CD4-positive, alpha-beta memory T cell (primary cell): Measurements from ENCODE around the gene AKT2. TPM values are rescaled to one million over a fixed set of nuclear protein-coding genes. Genes with fewer than 3 reads are reported as not detected.

Source experiments
- microRNA-seq: library from miRNA; unstranded; fragments of <30 nt; microRNA quantifications from one replicate; pipeline ENCODE4 v1.2.0, GENCODE V29; 2021; ENCODE audit warnings: borderline replicate concordance, borderline number of aligned reads, borderline microRNAs expressed, mixed read lengths
- polyA plus RNA-seq, 2 donors: library from polyadenylated mRNA; unstranded; fragments of 300-500 nt; fragmentation: Illumina TruSeq; gene quantifications; one replicate each; pipeline ENCODE4 v1.2.3, GENCODE V29; 2021
- total RNA-seq, 2 experiments: library from RNA; stranded (reverse); gene quantifications; one replicate each; pipeline ENCODE4 v1.2.3, GENCODE V29; 2021

AKT2 gene
- total and polyA plus RNA-seq, 4 experiments from 2014 or later: 10.6 to 180 (median 97.8) TPM

Small RNAs within 50 kb of the gene (microRNA-seq; reads per million reads assigned to microRNA genes)
- gene MIR641: 12.7 reads per million, percentile 44 among the genes with 10 or more reads in this experiment

Other genes starting within 250 kb of the AKT2 start
- gene ZNF780B, start 229.1 kb downstream of the AKT2 start, total RNA-seq: 10 to 100 TPM; 63.3 to 66.2 TPM
- 1 to 10 TPM; 4.6 to 9.3 TPM for gene ZNF780B, start 229.1 kb downstream of the AKT2 start, polyA plus RNA-seq
- gene ZNF780A, start 194.4 kb downstream of the AKT2 start, total RNA-seq: 10 to 100 TPM; 43.5 to 46.5 TPM
- 10 to 100 TPM; 11.5 to 18.4 TPM for gene ZNF780A, start 194.4 kb downstream of the AKT2 start, polyA plus RNA-seq
- 10 to 100 TPM; 28.4 to 30.2 TPM for gene MAP3K10, start 93.9 kb downstream of the AKT2 start, total RNA-seq
- 1 to 10 TPM in 1 of 2 donors, not detected in 1; 2.0 TPM for gene MAP3K10, start 93.9 kb downstream of the AKT2 start, polyA plus RNA-seq
- gene TTC9B, start 67.0 kb downstream of the AKT2 start, total RNA-seq: not detected
- not detected for gene TTC9B, start 67.0 kb downstream of the AKT2 start, polyA plus RNA-seq
- gene CCNP, start 58.7 kb downstream of the AKT2 start, total RNA-seq: 1 to 10 TPM; 1.2 to 1.4 TPM
- gene CCNP, start 58.7 kb downstream of the AKT2 start, polyA plus RNA-seq: not detected
- 10 to 100 TPM; 13.7 to 17.7 TPM for gene C19orf47, start 63.1 kb upstream of the AKT2 start, total RNA-seq
- gene C19orf47, start 63.1 kb upstream of the AKT2 start, polyA plus RNA-seq: 10 to 100 TPM; 10.0 to 10.7 TPM
- gene PLD3, start 63.4 kb upstream of the AKT2 start, total RNA-seq: 100 to 1,000 TPM; 116 to 117 TPM
- 10 to 100 TPM; 61.0 to 74.7 TPM for gene PLD3, start 63.4 kb upstream of the AKT2 start, polyA plus RNA-seq
- gene HIPK4, start 104.8 kb upstream of the AKT2 start, total RNA-seq: not detected
- not detected for gene HIPK4, start 104.8 kb upstream of the AKT2 start, polyA plus RNA-seq
- 1 to 10 TPM; 3.3 to 3.4 TPM for gene PRX, start 128.0 kb upstream of the AKT2 start, total RNA-seq
- gene PRX, start 128.0 kb upstream of the AKT2 start, polyA plus RNA-seq: under 1 TPM in 1 of 2 donors, not detected in 1; 0.23 TPM
- gene SERTAD1, start 140.6 kb upstream of the AKT2 start, total RNA-seq: 10 to 100 TPM; 10.6 to 11.3 TPM
- gene SERTAD1, start 140.6 kb upstream of the AKT2 start, polyA plus RNA-seq: 10 to 100 TPM in 1 of 2 donors, 1 to 10 TPM in 1; 5.4 to 10.7 TPM
- gene SERTAD3, start 159.0 kb upstream of the AKT2 start, total RNA-seq: 10 to 100 TPM; 17.8 to 19.4 TPM
- gene SERTAD3, start 159.0 kb upstream of the AKT2 start, polyA plus RNA-seq: 10 to 100 TPM in 1 of 2 donors, 1 to 10 TPM in 1; 9.4 to 11.4 TPM
- 10 to 100 TPM; 12.3 to 16.3 TPM for gene BLVRB, start 180.4 kb upstream of the AKT2 start, total RNA-seq
- 10 to 100 TPM; 25.4 to 34.6 TPM for gene BLVRB, start 180.4 kb upstream of the AKT2 start, polyA plus RNA-seq
- gene SPTBN4, start 181.7 kb upstream of the AKT2 start, total RNA-seq: under 1 TPM; 0.17 to 0.30 TPM
- gene SPTBN4, start 181.7 kb upstream of the AKT2 start, polyA plus RNA-seq: under 1 TPM in 1 of 2 donors, not detected in 1; 0.02 TPM